Hepatocyte (in vitro differentiated cells): ENCODE data around the gene LSM14A.

Experiments used
- EZH2 ChIP-seq: fragments of 200-600 bp; sonication (generic); IDR thresholded peaks from 2 replicates; pipeline ENCODE4 v1.6.1; 2016; ENCODE audit warnings: antibody characterized with exemption, mild to moderate bottlenecking, borderline replicate concordance
- EZH2phosphoT487 ChIP-seq: fragments of 200-600 bp; sonication (generic); IDR thresholded peaks from one replicate; pipeline ENCODE4 v1.6.1; 2018; ENCODE audit warnings: antibody characterized with exemption, mild to moderate bottlenecking, low read depth, moderate library complexity; ENCODE audit not compliant: unreplicated experiment, severe bottlenecking
- TF ChIP-seq, protein P1 (sequence below): fragments of 200-600 bp; sonication (generic); IDR thresholded peaks from 2 replicates; pipeline ENCODE4 v1.5.1; 2016; ENCODE audit warnings: antibody characterized with exemption, mild to moderate bottlenecking; ENCODE audit not compliant: poor library complexity

DNA sequence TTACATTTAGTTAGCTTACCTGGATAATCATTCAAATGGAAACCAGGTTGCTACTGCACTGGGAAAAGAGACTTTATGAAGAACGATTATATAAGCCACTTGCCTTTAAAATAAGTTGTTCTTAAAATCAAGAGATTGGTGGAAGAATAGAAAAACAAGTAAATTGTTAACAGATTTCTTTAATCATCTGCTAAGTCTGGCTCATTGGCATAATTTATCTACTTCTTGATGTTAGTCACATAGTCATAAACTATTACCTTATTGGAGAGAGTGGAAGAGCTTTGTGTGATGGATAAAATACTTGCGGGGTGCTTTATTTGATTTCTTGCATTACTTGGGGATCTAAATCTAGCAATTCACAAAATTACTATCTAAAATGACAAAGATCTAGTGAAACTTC is 6.8 kb downstream of the LSM14A start:
- TF ChIP-seq, protein P1, sequence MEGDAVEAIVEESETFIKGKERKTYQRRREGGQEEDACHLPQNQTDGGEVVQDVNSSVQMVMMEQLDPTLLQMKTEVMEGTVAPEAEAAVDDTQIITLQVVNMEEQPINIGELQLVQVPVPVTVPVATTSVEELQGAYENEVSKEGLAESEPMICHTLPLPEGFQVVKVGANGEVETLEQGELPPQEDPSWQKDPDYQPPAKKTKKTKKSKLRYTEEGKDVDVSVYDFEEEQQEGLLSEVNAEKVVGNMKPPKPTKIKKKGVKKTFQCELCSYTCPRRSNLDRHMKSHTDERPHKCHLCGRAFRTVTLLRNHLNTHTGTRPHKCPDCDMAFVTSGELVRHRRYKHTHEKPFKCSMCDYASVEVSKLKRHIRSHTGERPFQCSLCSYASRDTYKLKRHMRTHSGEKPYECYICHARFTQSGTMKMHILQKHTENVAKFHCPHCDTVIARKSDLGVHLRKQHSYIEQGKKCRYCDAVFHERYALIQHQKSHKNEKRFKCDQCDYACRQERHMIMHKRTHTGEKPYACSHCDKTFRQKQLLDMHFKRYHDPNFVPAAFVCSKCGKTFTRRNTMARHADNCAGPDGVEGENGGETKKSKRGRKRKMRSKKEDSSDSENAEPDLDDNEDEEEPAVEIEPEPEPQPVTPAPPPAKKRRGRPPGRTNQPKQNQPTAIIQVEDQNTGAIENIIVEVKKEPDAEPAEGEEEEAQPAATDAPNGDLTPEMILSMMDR: no peak
- no peak for TF ChIP-seq EZH2
- no peak for TF ChIP-seq EZH2phosphoT487
